HEK293 (cell line): ENCODE data around the gene ICAM2.
A peak's percentile ranks its signal among the peaks of the same experiment; 100 is the strongest.

Experiments
- HOXC10 ChIP-seq: sonication (generic); formaldehyde crosslinking; IDR thresholded peaks from 2 replicates; pipeline ENCODE4 v1.8.1; 2023; ENCODE audit warnings: mild to moderate bottlenecking, missing genetic modification reagents
- IKZF3 ChIP-seq: fragments of 450-650 bp; IDR thresholded peaks from 2 replicates; pipeline ENCODE4 v1.5.0; 2018; ENCODE audit warnings: missing biosample characterization, mild to moderate bottlenecking, missing genetic modification characterization, moderate library complexity
- INSM2 ChIP-seq: fragments of 450-650 bp; formaldehyde crosslinking; IDR thresholded peaks from 2 replicates; pipeline ENCODE4 v1.5.1; 2016; ENCODE audit warnings: missing biosample characterization, missing genetic modification characterization
- KLF1 ChIP-seq: fragments of 450-650 bp; formaldehyde crosslinking; IDR thresholded peaks from 2 replicates; pipeline ENCODE4 v1.5.1; 2016; ENCODE audit warnings: missing biosample characterization, missing genetic modification characterization
- KLF16 ChIP-seq: fragments of 450-650 bp; formaldehyde crosslinking; IDR thresholded peaks from 2 replicates; pipeline ENCODE4 v1.5.1; 2017; ENCODE audit warnings: missing biosample characterization, missing genetic modification characterization
- ZEB2 ChIP-seq: fragments of 450-650 bp; formaldehyde crosslinking; IDR thresholded peaks from 2 replicates; pipeline ENCODE4 v1.5.1; 2016; ENCODE audit warnings: missing biosample characterization, missing genetic modification characterization
- ZFHX2 ChIP-seq: fragments of 450-650 bp; formaldehyde crosslinking; conservative IDR thresholded peaks from 2 replicates; pipeline ENCODE4 v1.5.1; 2016; ENCODE audit warnings: missing biosample characterization, missing genetic modification characterization
- ZNF148 ChIP-seq: fragments of 450-650 bp; formaldehyde crosslinking; IDR thresholded peaks from 2 replicates; pipeline ENCODE4 v1.5.0; 2017; ENCODE audit warnings: missing biosample characterization, missing genetic modification characterization, borderline replicate concordance
- ZNF16 ChIP-seq: fragments of 450-650 bp; formaldehyde crosslinking; IDR thresholded peaks from 2 replicates; pipeline ENCODE4 v1.5.1; 2016; ENCODE audit warnings: low read depth, missing biosample characterization, missing genetic modification characterization
- ZNF19 ChIP-seq: fragments of 450-650 bp; formaldehyde crosslinking; IDR thresholded peaks from 2 replicates; pipeline ENCODE4; 2016; ENCODE audit warnings: missing biosample characterization, missing genetic modification characterization, low read depth
- ZNF23 ChIP-seq: fragments of 450-650 bp; formaldehyde crosslinking; IDR thresholded peaks from 2 replicates; pipeline ENCODE4 v1.5.1; 2016; ENCODE audit warnings: missing biosample characterization, missing genetic modification characterization, borderline replicate concordance
- ZNF274 ChIP-seq, 2 experiments: fragments of 200-500 bp in 1 of 2; fragments of 450-650 bp in 1 of 2; sonication (Bioruptor generic) in 1 of 2; formaldehyde crosslinking in 1 of 2; IDR thresholded peaks; 2 replicates each; pipeline versions ENCODE4 v1.5.1 to v1.6.1; 2014 to 2016; ENCODE audit warnings: borderline replicate concordance in 1 of 2, inconsistent platforms in 1 of 2, low read length in 1 of 2, missing biosample characterization in 1 of 2, missing genetic modification characterization in 1 of 2
- ZNF324 ChIP-seq: fragments of 450-650 bp; formaldehyde crosslinking; IDR thresholded peaks from 2 replicates; pipeline ENCODE4 v1.5.1; 2016; ENCODE audit warnings: missing biosample characterization, missing genetic modification characterization
- ZNF362 ChIP-seq: fragments of 450-650 bp; formaldehyde crosslinking; IDR thresholded peaks from 2 replicates; pipeline ENCODE4 v1.5.1; 2016; ENCODE audit warnings: missing biosample characterization, missing genetic modification characterization
- ZNF423 ChIP-seq: fragments of 450-650 bp; formaldehyde crosslinking; IDR thresholded peaks from 2 replicates; pipeline ENCODE4 v1.5.1; 2016; ENCODE audit warnings: missing biosample characterization, missing genetic modification characterization
- ZNF510 ChIP-seq: fragments of 450-650 bp; formaldehyde crosslinking; IDR thresholded peaks from 2 replicates; pipeline ENCODE4 v1.5.1; 2018; ENCODE audit warnings: mild to moderate bottlenecking, missing genetic modification characterization, missing biosample characterization; ENCODE audit not compliant: insufficient replicate concordance
- ZNF518A ChIP-seq: fragments of 450-650 bp; formaldehyde crosslinking; conservative IDR thresholded peaks from 2 replicates; pipeline ENCODE4 v1.5.1; 2016; ENCODE audit warnings: low read depth, missing biosample characterization, missing genetic modification characterization
- ZSCAN18 ChIP-seq: fragments of 450-650 bp; formaldehyde crosslinking; IDR thresholded peaks from 2 replicates; pipeline ENCODE4 v1.5.1; 2016; ENCODE audit warnings: missing biosample characterization, missing genetic modification characterization

ICAM2 gene

GRCh38 chr17:63989622-63990345 is 30.6 kb downstream of the ICAM2 start (continued):
- TF ChIP-seq ZNF518A (no peak), ZNF16 (no peak), ZNF19 (tag by site-specific recombination) (no peak), ZNF274 (IDR thresholded peaks at IDR 0.05; ENCODE audit: low read length) (no peak), ZNF274 (tag by site-specific recombination; IDR thresholded peaks at IDR 0.05; ENCODE audit: borderline replicate concordance) (no peak), ZNF510 (tag by site-specific recombination) (no peak), ZNF23 (no peak), IKZF3 (tag by site-specific recombination) (no peak), ZEB2 (tag by site-specific recombination) (no peak), ZNF362 (tag by site-specific recombination) (no peak), INSM2 (tag by site-specific recombination) (no peak), ZNF148 (no peak), KLF1 (tag by site-specific recombination) (0 out of 2 replicates have a peak, but pooled peaks have one; percentile 17), ZSCAN18 (no peak), ZNF324 (tag by site-specific recombination) (no peak), KLF16 (tag by site-specific recombination) (no peak), ZNF423 (tag by site-specific recombination) (no peak), HOXC10 (CRISPR knock-in tag) (no peak), ZFHX2 (tag by site-specific recombination) (peak; percentile 97)
